ENCODE results near the gene ZNF207. TPM values are rescaled to one million over a fixed set of nuclear protein-coding genes. Genes with fewer than 3 reads are reported as not detected.
A peak's percentile ranks its signal among the peaks of the same experiment; 100 is the strongest.
"Not testable (repeated sequence)": the region's sequence is repeated elsewhere in the genome, so short reads cannot be mapped to it uniquely, and the experiment has no call there.

ZNF207 gene
- total RNA-seq, 2 donors from 2014 or later, result 107 to 221 TPM

DNA sequence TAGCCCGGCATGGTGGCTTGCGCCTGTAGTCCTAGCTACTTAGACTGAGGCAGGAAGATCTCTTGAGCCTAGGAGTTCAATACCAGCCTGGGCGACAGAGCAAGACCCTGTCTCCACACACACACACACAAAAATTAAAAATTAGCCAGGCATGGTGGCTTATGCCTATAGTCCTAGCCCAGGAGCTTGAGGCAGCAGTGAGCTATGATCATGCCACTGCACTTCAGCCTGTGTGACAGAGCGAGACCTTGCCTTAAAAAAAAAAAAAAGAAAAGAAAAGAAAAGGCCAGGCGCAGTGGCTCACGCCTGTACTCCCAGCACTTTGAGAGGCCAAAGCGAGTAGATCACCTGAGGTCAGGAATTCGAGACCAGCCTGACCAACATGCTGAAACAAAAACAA lies 31.9 kb upstream of the ZNF207 start:
- Histone ChIP-seq H3K9me3 (no peaks in the 10 kb centered on the region), H3K4me1 (ENCODE audit: control insufficient read depth in 1 of 2, low read depth in 2 of 2) (no peaks in the 10 kb centered on the region), H3K27ac (no peak overlapping the region), H3K36me3 (no peaks in the 10 kb centered on the region), H3K4me3 (no peak overlapping the region), H3K27me3 (replicated peaks; ENCODE audit: insufficient read depth) (no peaks in the 10 kb centered on the region)
- no peak for DNase-seq (ENCODE audit: low spot score)
- TF ChIP-seq, protein P1, sequence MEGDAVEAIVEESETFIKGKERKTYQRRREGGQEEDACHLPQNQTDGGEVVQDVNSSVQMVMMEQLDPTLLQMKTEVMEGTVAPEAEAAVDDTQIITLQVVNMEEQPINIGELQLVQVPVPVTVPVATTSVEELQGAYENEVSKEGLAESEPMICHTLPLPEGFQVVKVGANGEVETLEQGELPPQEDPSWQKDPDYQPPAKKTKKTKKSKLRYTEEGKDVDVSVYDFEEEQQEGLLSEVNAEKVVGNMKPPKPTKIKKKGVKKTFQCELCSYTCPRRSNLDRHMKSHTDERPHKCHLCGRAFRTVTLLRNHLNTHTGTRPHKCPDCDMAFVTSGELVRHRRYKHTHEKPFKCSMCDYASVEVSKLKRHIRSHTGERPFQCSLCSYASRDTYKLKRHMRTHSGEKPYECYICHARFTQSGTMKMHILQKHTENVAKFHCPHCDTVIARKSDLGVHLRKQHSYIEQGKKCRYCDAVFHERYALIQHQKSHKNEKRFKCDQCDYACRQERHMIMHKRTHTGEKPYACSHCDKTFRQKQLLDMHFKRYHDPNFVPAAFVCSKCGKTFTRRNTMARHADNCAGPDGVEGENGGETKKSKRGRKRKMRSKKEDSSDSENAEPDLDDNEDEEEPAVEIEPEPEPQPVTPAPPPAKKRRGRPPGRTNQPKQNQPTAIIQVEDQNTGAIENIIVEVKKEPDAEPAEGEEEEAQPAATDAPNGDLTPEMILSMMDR (IDR thresholded peaks at IDR 0.05), result no peak
- ATAC-seq (ENCODE audit: insufficient number of reproducible peaks, low FRiP score, low read depth), result no peak

- H3K4me1 ChIP-seq (ENCODE audit: control insufficient read depth in 1 of 2, low read depth in 2 of 2), result peaks cover 0 to 4% of the 10 kb centered on the region in 2 donors
- H3K27ac ChIP-seq, result no peak overlapping the region
- DNase-seq (ENCODE audit: low spot score) (peak; percentile 46), ATAC-seq (ENCODE audit: insufficient number of reproducible peaks, low FRiP score, low read depth) (no peak)
- no peaks in the 10 kb centered on the region for H3K9me3 ChIP-seq
- no peak overlapping the region for H3K4me3 ChIP-seq
- H3K27me3 ChIP-seq (replicated peaks; ENCODE audit: insufficient read depth), result no peaks in the 10 kb centered on the region
- TF ChIP-seq, protein P1 (IDR thresholded peaks at IDR 0.05), result peak; percentile 91
- no peaks in the 10 kb centered on the region for H3K36me3 ChIP-seq
Observed at GRCh38 chr17:32319548-32319905, 30.4 kb upstream of the ZNF207 start.

DNA sequence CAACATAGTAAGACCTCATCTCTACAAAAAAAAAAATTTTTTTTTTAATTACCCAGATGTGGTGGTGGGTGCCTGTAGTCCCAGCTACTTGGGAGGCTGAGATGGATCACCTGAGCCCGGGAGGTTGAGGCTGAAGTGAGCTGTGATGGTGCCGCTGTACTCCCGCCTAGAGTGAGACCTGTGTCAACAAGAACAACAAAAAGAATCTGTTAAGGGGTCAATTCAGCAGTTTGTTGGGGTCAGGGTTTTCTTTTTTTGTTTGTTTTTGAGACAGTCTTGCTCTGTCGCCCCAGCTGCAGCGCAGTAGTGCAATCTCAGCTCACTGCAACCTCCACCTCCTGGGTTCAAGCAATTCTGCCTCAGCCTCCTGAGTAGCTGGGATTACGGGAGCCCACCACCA lies 29.9 kb upstream of the ZNF207 start:
- H3K36me3 ChIP-seq; DNase-seq (ENCODE audit: low spot score); ATAC-seq (ENCODE audit: insufficient number of reproducible peaks, low FRiP score, low read depth); H3K27me3 ChIP-seq (replicated peaks; ENCODE audit: insufficient read depth); H3K4me1 ChIP-seq (ENCODE audit: control insufficient read depth in 1 of 2, low read depth in 2 of 2); H3K9me3 ChIP-seq; H3K27ac ChIP-seq; H3K4me3 ChIP-seq: not testable (repeated sequence)

DNA sequence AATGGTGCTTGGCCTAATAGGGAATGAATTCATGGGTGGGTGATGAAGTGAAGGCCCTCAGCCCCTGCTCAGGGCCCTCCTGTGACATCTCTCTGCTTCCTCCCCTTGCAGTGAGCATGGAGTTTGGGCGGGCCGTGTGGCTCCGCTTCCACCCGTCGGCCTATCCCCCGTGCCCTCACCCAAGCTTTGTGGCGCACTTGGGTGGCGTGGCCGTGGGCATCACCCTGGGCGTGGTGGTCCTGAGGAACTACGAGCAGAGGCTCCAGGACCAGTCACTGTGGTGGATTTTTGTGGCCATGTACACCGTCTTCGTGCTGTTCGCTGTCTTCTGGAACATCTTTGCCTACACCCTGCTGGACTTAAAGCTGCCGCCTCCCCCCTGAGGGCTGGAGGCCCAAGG lies 29.1 kb upstream of the ZNF207 start:
- no peak for DNase-seq (ENCODE audit: low spot score)

GRCh38 chr17:32323046-32323445 lies 26.9 kb upstream of the ZNF207 start:
- DNase-seq (ENCODE audit: low spot score) (no peak), ATAC-seq (ENCODE audit: insufficient number of reproducible peaks, low FRiP score, low read depth) (no peak)
- no peak overlapping the region for H3K27ac ChIP-seq
- TF ChIP-seq, protein P1 (IDR thresholded peaks at IDR 0.05), result no peak
- no peak overlapping the region for H3K4me3 ChIP-seq
- H3K4me1 ChIP-seq (ENCODE audit: control insufficient read depth in 1 of 2, low read depth in 2 of 2), result peaks cover 0 to 4% of the 10 kb centered on the region in 2 donors
- H3K27me3 ChIP-seq (replicated peaks; ENCODE audit: insufficient read depth), result no peaks in the 10 kb centered on the region
- no peaks in the 10 kb centered on the region for H3K36me3 ChIP-seq
- no peaks in the 10 kb centered on the region for H3K9me3 ChIP-seq

More for the DNA sequence above, 29.1 kb upstream of the ZNF207 start:
- TF ChIP-seq, protein P1 (IDR thresholded peaks at IDR 0.05), result no peak
- H3K4me1 ChIP-seq (ENCODE audit: control insufficient read depth in 1 of 2, low read depth in 2 of 2), result peaks cover 0 to 4% of the 10 kb centered on the region in 2 donors
- no peak overlapping the region for H3K27ac ChIP-seq
- no peak for ATAC-seq (ENCODE audit: insufficient number of reproducible peaks, low FRiP score, low read depth)
- no peaks in the 10 kb centered on the region for H3K36me3 ChIP-seq
- no peaks in the 10 kb centered on the region for H3K27me3 ChIP-seq (replicated peaks; ENCODE audit: insufficient read depth)
- no peak overlapping the region for H3K4me3 ChIP-seq
- H3K9me3 ChIP-seq, result no peaks in the 10 kb centered on the region

GRCh38 chr17:32323811-32324491 lies 26.0 kb upstream of the ZNF207 start:
- no peaks in the 10 kb centered on the region for H3K27me3 ChIP-seq (replicated peaks; ENCODE audit: insufficient read depth)
- H3K4me3 ChIP-seq, result peak overlapping the region; percentile 41
- no peak overlapping the region for H3K27ac ChIP-seq
- no peaks in the 10 kb centered on the region for H3K36me3 ChIP-seq
- peaks cover 0 to 4% of the 10 kb centered on the region in 2 donors for H3K4me1 ChIP-seq (ENCODE audit: control insufficient read depth in 1 of 2, low read depth in 2 of 2)
- DNase-seq (ENCODE audit: low spot score) (no peak), ATAC-seq (ENCODE audit: insufficient number of reproducible peaks, low FRiP score, low read depth) (no peak)
- TF ChIP-seq, protein P1 (IDR thresholded peaks at IDR 0.05), result no peak
- no peaks in the 10 kb centered on the region for H3K9me3 ChIP-seq

Data from thoracic aorta (tissue), 2 donors.